Transverse colon (tissue), 4 donors: ENCODE data around the gene NHS. TPM values are rescaled to one million over a fixed set of nuclear protein-coding genes. Genes with fewer than 3 reads are reported as not detected.

Experiments
- DNase-seq: peaks from one replicate; pipeline ENCODE4 v3.0.0-alpha.2; 2019
- H3K27ac ChIP-seq, 4 donors: fragments of 200-600 bp; sonication (generic); 2 replicates each; pipeline ENCODE4 v1.5.1; 2016 to 2018; ENCODE audit warnings: inconsistent platforms in 4 of 4
- H3K27me3 ChIP-seq: fragments of 200-600 bp; sonication (generic); 2 replicates; pipeline ENCODE4 v1.5.1; 2017; ENCODE audit warnings: inconsistent platforms
- H3K36me3 ChIP-seq, 4 donors: fragments of 200-600 bp; sonication (generic); 2 replicates each; pipeline ENCODE4 v1.5.1; 2017 to 2019; ENCODE audit warnings: inconsistent platforms in 4 of 4
- H3K4me1 ChIP-seq, 4 donors: fragments of 200-600 bp; sonication (generic); 2 replicates each; pipeline ENCODE4 v1.5.1; 2017 to 2020; ENCODE audit warnings: inconsistent platforms in 4 of 4
- H3K4me3 ChIP-seq, 4 donors: fragments of 200-600 bp; sonication (generic); 1 replicate in 1 of 4; 2 replicates in 3 of 4; pipeline versions ENCODE4 v1.5.1 to v1.6.1; 2017 to 2019; ENCODE audit warnings: inconsistent platforms in 4 of 4
- H3K9me3 ChIP-seq, 2 donors: fragments of 200-600 bp; sonication (generic); 2 replicates each; pipeline ENCODE4 v1.5.1; 2017 to 2019; ENCODE audit warnings: inconsistent platforms in 2 of 2
- EP300 ChIP-seq: sonication (generic); formaldehyde crosslinking; IDR thresholded peaks from one replicate; pipeline ENCODE4 v1.6.1; 2017; ENCODE audit warnings: antibody characterized with exemption, low read depth
- POLR2A ChIP-seq: fragments of 450-650 bp; IDR thresholded peaks from one replicate; pipeline ENCODE4 v1.6.1; 2016; ENCODE audit warnings: antibody characterized with exemption, mild to moderate bottlenecking, moderate library complexity
- POLR2AphosphoS5 ChIP-seq, 3 donors: sonication (generic); formaldehyde crosslinking; IDR thresholded peaks; one replicate each; pipeline ENCODE4 v1.6.1; 2016; ENCODE audit warnings: antibody characterized with exemption in 3 of 3
- WGBS, 2 donors: methylation state at CpG; one replicate each; pipeline ENCODE4 v1.1.5; 2018; ENCODE audit warnings: low coverage in 1 of 2; 5-methylcytosine and 5-hydroxymethylcytosine counted together
- in situ Hi-C, 4 donors: fragments of 200-750 bp; cut with MboI; loops; one replicate each; pipeline versions ENCODE4 v1.15.0 to v1.15.1; 2017; ENCODE audit warnings: low sequenced_read_pairs in 3 of 4, low pct_ligation_motif_present in 1 of 4, low pct_unique_long_range_greater_than_20kb in 1 of 4
- intact Hi-C: fragments of 100-400 bp; cut with DNase I; formaldehyde crosslinking; loops from one replicate; pipeline ENCODE4 v1.15.1; 2023; ENCODE audit warnings: low total_unique reads
- total RNA-seq, 4 donors: library from RNA; depleted of rRNA; stranded (reverse); fragments of >200 nt; gene quantifications; one replicate each; pipeline ENCODE4 v1.1.0, GENCODE V29; 2016
- TF ChIP-seq, protein P1 (sequence below), 5 experiments: fragments of 200-600 bp in 3 of 5; fragments of 450-650 bp in 2 of 5; sonication (generic) in 3 of 5; IDR thresholded peaks; 1 replicate in 2 of 5; 2 replicates in 3 of 5; pipeline ENCODE4 v1.5.1; 2016 to 2017; ENCODE audit warnings: antibody characterized with exemption in 5 of 5, inconsistent platforms in 3 of 5, mild to moderate bottlenecking in 2 of 5, moderate library complexity in 1 of 5

NHS gene
- total RNA-seq, 4 donors from 2014 or later: 1.2 to 10.7 (median 5.0) TPM

- no peak overlapping the region for H3K4me3 ChIP-seq
- intact Hi-C loops: no loop called here
- no peaks in the 10 kb centered on the region for H3K36me3 ChIP-seq
- H3K4me1 ChIP-seq: no peaks in the 10 kb centered on the region
- no peak for DNase-seq
- no peaks in the 10 kb centered on the region for H3K27me3 ChIP-seq
- H3K27ac ChIP-seq: no peak overlapping the region
- TF ChIP-seq, protein P1, sequence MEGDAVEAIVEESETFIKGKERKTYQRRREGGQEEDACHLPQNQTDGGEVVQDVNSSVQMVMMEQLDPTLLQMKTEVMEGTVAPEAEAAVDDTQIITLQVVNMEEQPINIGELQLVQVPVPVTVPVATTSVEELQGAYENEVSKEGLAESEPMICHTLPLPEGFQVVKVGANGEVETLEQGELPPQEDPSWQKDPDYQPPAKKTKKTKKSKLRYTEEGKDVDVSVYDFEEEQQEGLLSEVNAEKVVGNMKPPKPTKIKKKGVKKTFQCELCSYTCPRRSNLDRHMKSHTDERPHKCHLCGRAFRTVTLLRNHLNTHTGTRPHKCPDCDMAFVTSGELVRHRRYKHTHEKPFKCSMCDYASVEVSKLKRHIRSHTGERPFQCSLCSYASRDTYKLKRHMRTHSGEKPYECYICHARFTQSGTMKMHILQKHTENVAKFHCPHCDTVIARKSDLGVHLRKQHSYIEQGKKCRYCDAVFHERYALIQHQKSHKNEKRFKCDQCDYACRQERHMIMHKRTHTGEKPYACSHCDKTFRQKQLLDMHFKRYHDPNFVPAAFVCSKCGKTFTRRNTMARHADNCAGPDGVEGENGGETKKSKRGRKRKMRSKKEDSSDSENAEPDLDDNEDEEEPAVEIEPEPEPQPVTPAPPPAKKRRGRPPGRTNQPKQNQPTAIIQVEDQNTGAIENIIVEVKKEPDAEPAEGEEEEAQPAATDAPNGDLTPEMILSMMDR (IDR thresholded peaks at IDR 0.05): no peak
- TF ChIP-seq POLR2A (no peak), POLR2AphosphoS5 (IDR thresholded peaks at IDR 0.05) (no peak), EP300 (no peak)
- H3K9me3 ChIP-seq: no peaks in the 10 kb centered on the region
- in situ Hi-C loops: no loop called here
Measured at GRCh38 chrX:17464194-17464593, 89.2 kb downstream of the NHS start.

DNA sequence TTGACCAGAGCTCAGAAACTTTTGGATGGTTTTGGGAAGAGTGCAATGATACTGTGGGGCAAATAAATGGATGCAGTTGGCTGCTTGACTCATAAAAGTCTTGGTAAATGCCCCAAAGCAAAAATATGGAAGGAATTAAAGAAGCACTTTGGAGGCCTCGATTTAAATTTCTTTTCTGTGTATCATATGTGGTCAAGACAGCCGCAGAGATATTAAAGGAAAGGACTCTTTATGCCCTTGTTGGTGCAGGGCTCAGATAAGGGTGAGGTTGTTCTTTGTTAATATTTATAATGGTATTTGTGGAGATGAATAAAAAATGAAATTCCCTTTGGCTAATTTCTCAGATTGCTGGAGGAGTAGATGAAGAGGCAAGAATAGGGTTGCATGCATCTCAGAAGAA, 90.2 kb downstream of the NHS start:
- no peaks in the 10 kb centered on the region for H3K9me3 ChIP-seq
- no peaks in the 10 kb centered on the region for H3K36me3 ChIP-seq
- TF ChIP-seq POLR2AphosphoS5 (IDR thresholded peaks at IDR 0.05) (no peak), POLR2A (no peak), EP300 (no peak)
- TF ChIP-seq, protein P1 (IDR thresholded peaks at IDR 0.05): no peak
- H3K4me1 ChIP-seq: no peaks in the 10 kb centered on the region
- no peaks in the 10 kb centered on the region for H3K27me3 ChIP-seq
- no peak for DNase-seq
- no peak overlapping the region for H3K4me3 ChIP-seq
- no peak overlapping the region for H3K27ac ChIP-seq
- intact Hi-C loops (no loop called here), in situ Hi-C loops (no loop called here)
- 79 to 92% methylated on average over 2 of the region's 2 CpGs for WGBS, 2 donors

DNA sequence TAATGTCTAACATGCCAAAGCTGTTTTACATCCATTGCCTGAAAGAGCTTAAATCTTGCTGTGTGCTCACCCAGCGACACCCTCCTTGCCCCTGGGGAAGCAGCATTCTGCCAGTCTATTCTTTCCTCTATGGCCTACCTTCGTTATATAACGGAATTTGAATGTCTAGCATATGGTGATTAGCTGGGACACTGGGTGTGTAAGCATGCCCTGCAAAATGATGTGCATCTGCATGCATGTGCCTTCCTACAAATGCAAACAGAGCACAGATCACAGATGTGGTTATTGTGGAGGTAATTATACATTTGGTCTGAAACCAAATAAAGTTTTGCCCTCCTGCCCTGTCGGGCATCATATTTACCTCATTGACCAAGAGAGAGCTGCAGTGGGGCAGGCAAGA, 90.8 kb downstream of the NHS start:
- H3K27me3 ChIP-seq: no peaks in the 10 kb centered on the region
- no peak overlapping the region for H3K4me3 ChIP-seq
- in situ Hi-C loops (no loop called here), intact Hi-C loops (no loop called here)
- no peaks in the 10 kb centered on the region for H3K36me3 ChIP-seq
- 79% methylated on average over 4 of the region's 4 CpGs; no CpG with 5 or more reads in 1 of the 2 donors for WGBS, 2 donors
- no peaks in the 10 kb centered on the region for H3K9me3 ChIP-seq
- no peak overlapping the region for H3K27ac ChIP-seq
- TF ChIP-seq EP300: no peak
- TF ChIP-seq POLR2AphosphoS5 (IDR thresholded peaks at IDR 0.05): no peak
- TF ChIP-seq POLR2A: no peak
- TF ChIP-seq, protein P1 (IDR thresholded peaks at IDR 0.05): no peak
- DNase-seq: no peak
- H3K4me1 ChIP-seq: no peaks in the 10 kb centered on the region

GRCh38 chrX:17470136-17470535, 95.1 kb downstream of the NHS start:
- no peak for DNase-seq
- TF ChIP-seq, protein P1 (IDR thresholded peaks at IDR 0.05): no peak
- TF ChIP-seq EP300 (no peak), POLR2A (no peak), POLR2AphosphoS5 (IDR thresholded peaks at IDR 0.05) (no peak)
- intact Hi-C loops: no loop called here
- Histone ChIP-seq H3K4me3 (no peak overlapping the region), H3K27ac (no peak overlapping the region), H3K36me3 (no peaks in the 10 kb centered on the region), H3K27me3 (no peaks in the 10 kb centered on the region), H3K9me3 (no peaks in the 10 kb centered on the region), H3K4me1 (no peaks in the 10 kb centered on the region)
- in situ Hi-C loops: no loop called here
- 50 to 80% methylated on average over 2 to 6 of the region's 6 CpGs for WGBS, 2 donors
